HG02981 (cell line): ENCODE measurements around the gene HRC.

Experiments used
- ATAC-seq: cut with Tn5 transposase; IDR thresholded peaks from one replicate; pipeline ENCODE4 v1.9.1; 2021; ENCODE audit warnings: mild to moderate bottlenecking, moderate library complexity; ENCODE audit not compliant: unreplicated experiment

The HRC gene

DNA sequence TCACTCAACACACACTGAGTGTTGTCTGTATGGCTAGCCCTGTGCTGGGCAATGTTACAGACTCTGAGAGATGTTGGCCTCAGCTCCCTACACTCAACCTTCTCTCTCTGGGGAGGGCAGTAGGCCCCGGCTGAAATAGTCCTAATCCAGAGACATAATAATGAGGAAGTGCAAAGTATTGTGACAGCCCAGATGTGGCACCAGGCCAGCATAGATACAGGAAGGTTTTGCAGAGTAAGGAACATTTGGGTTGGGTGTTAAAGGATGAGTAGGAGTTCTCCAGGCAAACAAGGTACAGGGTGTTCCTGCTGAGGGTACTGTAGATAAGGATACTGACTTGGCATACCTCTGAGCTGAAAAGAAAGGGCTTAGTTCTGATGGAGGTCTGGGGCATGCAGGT is 38.7 kb downstream of the HRC start:
- ATAC-seq: no peak

DNA sequence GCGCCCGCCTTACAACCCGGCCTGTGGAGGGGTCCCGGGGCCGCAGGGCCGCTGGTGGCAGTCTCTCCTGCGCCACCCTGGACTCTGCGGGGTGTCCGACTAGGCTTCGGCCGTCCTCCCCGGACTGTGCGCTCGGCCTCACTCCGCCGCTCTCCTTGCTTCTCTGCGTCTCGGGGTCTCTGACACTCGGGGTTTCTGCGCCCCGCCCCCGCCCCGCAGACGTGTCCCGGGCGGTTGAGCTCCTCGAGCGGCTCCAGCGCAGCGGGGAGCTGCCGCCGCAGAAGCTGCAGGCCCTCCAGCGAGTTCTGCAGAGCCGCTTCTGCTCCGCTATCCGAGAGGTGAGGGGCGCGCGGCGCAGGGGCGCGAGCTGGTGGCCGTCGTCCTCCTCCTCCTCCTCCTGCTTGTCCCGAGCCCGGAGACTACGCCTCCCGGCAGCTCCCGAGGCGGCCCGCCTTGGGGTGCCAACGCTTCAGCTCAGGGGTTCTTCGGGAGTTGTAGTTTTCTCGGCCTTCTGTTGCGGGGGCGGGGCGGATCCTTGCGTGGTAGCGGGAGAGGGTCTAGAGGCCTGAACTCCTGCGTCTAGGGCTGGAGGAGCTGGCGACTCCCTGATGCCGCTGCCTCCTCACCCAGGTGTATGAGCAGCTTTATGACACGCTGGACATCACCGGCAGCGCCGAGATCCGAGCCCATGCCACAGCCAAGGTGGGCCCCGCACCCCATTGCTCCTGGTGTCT is 40.4 kb downstream of the HRC start:
- no peak for ATAC-seq

DNA sequence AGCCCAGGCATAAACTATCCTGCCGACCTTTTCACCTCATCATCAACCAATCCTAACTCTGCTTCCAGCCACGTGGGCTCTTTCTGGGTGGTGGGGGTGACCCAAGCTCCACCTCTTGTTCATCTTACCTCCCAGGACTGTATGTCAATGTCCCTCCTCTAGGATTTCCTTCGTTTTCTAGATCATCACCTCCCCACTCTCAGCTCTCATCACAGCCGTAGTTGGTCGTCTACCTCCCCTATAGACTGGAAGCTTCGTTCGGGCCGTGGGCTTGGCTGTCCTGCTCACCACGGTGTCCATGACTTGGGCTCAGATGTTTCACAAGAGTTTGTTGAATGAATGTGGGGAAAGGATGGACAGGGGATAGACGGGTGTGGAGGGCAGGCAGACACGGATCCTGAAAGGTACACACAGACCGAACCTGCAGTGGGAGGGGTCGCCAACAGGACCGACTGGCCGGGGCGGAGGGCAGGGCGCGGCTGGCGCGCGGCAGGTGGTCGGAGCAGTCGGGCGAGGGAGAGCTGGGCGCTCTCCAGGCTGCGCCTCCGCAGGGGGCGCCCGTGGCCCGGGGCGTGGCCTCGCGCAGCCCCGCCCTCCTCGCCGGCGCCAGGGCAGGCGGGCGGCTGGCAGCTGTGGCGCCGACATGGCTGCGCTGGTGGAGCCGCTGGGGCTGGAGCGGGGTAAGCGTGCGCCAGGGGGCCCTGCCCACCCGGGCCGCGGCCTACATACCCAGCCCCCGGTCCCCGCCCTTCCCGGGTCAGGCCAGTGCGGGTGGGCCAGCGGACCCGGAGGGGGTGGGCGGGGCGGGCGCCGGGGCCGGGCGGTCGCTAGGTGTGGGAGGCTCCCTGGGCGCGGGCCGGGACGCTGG is 41.2 kb downstream of the HRC start, which contains the start of gene LIN7B:
TSS of gene LIN7B (plus strand) at position 609 of the 868 bp plus-strand sequence. CDS start at position 644, 35 bp downstream.
- peak; percentile 43 for ATAC-seq

DNA sequence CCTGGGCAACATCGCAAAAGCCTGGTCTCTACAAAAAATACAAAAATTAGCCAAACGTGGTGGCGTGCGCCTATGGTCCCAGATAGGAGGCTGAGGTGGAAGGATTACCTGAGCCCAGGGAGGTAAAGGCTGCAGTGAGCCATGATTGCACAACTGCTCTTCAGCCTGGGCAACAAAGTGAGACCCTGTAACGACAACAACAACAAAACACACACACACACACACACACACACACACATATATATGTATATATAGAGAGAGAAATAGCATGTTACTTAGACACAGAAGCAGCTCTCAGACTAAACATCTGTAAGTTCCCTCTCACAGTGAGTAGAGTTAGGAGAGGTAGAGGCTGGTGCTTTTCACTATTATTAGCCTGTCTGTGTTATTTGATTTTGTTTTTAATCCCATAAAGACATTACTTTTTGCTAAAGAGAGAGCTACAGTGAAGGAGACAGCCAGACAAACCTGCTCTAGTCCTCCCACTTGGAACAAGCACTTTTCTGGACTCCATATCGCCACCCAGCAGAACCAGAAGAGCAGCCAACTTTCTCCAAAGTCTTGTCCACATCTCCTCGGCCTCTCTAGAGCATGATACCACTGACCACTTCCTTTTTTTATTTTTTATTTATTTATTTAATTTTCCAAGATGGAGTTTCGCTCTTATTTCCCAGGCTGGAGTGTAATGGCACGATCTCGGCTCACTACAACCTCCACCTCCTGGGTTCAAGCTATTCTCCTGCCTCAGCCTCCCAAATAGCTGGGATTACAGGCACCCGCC is 43.8 kb downstream of the HRC start:
- no peak for ATAC-seq

DNA sequence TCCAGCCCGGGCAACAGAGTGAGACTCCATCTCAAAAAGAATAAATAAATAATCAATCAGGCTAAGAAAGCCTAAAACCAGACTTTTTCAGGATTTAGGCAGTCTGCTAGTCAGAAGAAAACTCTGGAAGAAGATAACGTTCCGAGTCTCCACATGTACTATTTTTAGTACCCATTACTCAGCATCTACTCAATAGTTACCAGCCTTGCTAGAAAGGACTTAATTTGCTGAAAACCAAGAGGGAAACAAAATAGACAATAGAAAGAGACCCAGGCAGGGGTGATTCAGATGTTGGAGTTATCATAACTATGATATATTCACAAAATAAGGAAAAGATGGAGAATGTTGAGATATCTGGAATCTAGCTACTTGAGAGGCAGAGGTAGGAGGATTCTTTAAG is 44.6 kb downstream of the HRC start:
- no peak for ATAC-seq

DNA sequence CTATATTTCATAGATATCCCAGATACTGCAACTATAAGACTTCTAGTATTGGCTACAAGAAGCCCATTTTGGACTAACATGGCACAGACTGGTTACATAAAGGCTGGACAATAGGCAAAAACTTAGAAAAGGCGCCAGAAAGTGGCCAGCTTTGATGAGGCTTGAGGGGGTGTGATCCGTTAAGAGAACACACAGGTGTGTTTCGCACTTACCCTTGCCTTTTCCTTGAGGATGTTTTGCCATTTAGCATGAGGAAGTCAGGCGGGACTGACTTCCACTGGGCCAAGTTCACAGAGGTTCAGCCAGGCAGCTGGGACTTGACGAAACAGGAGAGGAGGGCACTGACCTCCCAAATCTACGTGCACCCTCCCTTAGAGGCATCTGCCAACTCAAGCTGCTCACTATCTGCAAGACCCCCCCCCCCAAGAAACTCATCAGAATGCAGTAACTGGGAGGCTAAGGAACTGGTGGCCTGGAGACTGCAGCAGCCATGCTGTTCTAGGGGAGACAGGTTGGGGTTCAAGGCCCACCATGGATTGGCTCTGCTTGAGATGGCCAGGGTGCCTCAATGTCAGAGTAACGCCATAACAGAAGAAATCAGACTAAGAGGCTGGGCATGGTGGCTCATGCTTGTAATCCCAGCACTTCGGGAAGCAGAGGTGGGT is 45.5 kb downstream of the HRC start:
- no peak for ATAC-seq

DNA sequence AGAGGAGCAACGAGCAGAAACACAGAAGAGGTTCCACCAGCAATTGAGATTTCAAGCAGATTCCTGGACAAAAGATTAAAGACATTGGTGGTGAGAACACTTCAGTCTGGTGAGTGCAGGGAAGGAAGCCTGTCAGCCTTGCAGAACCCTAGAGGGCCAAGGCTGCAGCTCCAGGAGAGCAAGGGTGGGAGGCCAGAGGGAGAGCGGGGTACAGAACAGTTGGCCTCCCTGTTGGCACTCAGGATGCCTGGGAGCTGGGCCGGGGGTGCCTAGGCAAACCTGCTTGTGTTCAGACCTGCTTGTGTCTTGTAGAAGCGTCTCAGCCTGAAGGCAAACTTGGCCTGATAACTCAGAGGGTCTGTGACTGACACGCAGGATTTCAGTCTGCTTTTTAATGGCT is 46.1 kb downstream of the HRC start:
- ATAC-seq: no peak

DNA sequence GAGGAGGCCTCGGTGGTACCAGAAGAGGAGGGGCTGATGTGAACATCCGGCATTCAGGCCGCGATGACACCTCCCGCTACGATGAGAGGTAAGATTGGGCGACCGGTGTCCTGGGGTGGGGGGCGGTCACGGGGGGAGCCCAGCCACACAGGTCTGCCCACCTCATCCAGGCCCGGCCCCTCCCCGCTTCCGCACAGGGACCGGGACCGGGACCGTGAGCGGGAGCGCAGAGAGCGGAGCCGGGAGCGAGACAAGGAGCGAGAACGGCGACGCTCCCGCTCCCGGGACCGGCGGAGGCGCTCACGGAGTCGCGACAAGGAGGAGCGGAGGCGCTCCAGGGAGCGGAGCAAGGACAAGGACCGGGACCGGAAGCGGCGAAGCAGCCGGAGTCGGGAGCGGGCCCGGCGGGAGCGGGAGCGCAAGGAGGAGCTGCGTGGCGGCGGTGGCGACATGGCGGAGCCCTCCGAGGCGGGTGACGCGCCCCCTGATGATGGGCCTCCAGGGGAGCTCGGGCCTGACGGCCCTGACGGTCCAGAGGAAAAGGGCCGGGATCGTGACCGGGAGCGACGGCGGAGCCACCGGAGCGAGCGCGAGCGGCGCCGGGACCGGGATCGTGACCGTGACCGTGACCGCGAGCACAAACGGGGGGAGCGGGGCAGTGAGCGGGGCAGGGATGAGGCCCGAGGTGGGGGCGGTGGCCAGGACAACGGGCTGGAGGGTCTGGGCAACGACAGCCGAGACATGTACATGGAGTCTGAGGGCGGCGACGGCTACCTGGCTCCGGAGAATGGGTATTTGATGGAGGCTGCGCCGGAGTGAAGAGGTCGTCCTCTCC is 47.4 kb downstream of the HRC start:
- ATAC-seq: no peak

DNA sequence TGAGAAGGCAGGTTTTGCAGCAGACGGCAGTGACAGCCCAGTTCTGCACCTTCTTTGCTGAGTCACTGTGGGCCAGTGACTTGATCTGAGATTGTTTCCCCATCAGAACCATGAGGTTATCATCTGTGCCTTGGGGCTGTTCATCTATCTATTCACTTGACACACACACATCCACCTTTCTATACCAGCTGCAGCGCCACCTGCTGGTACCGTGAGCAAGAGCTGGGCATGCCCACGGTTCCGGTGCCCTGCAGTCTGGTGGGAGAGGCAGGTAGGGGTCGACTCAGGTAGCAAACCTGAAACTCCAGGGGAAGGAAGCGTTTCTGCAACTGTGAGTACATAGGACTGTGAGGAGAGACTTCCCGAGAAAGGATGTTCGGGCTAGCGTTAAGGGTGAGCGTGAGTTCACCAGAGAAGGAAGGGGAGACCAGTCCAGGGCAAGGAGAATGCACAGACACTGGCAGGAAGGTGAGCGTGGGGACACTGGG is 48.5 kb downstream of the HRC start:
- no peak for ATAC-seq

DNA sequence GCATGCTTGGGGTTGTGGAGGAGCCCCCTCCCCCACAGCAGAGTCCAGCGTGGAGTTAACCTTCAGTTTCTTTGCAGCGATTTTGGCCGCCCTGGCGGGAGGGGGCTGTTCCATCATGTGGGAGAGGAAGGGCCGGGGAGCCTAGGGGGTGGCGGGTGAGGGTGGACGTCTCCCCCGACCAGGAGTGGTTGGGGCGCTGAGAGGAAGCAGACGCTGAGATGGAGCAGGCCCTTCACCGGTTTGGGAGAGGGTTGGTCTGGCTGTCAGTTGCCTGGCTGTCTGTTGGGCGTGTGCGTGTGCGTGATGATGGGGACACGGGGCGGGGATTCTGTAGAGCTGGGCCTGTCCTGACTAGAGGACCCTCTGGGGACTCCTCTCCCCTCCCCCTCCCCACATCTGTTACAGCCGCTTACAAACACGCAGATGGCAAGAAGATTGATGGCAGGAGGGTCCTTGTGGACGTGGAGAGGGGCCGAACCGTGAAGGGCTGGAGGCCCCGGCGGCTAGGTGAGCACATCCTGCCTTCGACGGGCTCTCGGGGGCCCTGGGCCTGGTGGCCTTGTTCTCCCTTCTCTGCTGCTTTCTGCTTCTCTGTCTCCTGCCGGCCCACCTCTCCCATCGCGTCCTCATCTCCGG is 50.8 kb downstream of the HRC start:
- no peak for ATAC-seq

DNA sequence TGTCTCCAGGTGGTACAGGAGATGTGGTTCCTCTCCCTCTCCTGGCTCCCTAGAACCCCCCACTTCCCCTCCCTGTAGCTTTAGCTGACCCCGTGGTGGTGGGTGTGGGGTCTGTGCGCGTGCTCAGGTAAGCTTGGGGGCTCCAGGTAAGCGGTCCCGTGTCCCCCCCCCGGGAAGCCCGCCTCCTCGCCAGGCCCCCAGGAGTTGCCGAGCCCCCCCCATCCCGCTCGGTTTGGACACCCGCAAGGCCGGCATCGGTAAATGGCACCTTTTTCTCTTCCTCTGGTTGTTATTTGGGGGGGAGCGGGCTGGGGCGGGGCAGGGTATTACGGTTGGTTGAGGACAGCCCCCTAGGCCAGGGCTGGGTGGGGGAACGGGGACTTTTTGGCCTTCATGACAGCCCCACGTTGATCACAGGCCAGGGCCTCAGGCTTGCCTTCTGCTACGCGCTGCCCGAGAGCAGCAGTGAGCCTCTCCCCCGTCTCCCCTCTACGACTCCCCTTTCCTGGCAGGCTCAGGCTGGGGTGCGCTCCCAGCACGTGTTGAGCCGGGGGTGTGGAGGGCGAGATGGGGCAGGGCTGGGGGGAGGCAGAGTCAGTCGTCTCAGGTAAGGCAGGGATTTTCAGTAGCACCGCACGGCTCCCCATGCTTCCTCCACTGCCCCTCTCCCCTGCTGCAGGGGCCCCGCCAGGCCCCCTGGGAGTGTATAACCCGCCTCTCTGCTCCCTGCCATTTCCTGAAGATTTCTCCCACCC is 51.7 kb downstream of the HRC start:
- no peak for ATAC-seq

DNA sequence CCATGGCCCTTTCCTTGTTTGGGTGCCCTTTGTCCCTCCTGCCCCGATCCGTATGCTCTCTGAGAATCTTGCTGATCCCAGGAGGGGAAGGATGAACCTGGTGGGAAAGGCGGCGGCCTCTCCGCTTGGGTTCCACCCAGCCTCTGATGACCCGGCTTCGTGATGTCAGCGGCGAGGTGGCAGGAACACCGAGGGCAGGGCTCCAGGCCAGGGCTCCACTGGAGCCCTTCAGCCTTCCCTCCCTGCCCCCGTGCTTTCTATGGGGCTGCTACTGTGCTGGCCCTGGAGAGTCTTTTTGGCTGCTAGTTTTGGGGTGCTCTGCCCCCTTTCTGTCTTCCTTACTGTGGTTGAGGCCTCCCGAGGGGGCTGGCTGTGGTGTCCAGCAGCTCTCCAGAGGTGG is 52.9 kb downstream of the HRC start:
- no peak for ATAC-seq
